Measurements from ENCODE around the gene WDR87.

Gene WDR87

DNA sequence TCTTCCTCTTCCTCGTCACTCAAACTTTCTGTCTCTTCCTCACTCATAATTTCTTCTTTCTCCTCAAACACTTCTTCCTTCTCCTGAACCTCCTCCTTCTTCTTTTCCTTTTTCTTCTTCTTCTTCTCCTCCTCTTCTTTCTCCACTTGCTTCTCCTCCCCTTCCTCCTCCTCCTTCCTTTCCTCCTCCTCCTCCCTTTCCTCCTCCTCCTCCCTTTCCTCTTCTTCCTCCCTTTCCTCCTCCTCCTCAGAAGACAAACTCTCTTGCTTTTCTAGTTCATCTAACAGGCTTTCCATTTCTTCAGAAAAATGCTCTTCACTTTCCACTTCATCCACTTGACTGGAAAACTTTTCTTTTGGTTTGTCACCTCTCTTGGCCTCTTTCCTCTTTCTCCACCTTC lies 19.8 kb downstream of the WDR87 start:
- DNase-seq (ENCODE audit: low read depth in 1 of 2, low spot score in 1 of 2) = no peak
- no peak for TF ChIP-seq SPI1 (IDR thresholded peaks at IDR 0.05; ENCODE audit: borderline replicate concordance, low read depth)
- no peak overlapping the region for H3K4me3 ChIP-seq (replicated peaks; ENCODE audit: insufficient read depth, low read length)
- H3K27ac ChIP-seq (replicated peaks) = no peak overlapping the region
- no peaks in the 10 kb centered on the region for H3K27me3 ChIP-seq (ENCODE audit: insufficient read depth, poor library complexity, severe bottlenecking)

- no peaks in the 10 kb centered on the region for H3K27me3 ChIP-seq (ENCODE audit: insufficient read depth, poor library complexity, severe bottlenecking)
- H3K27ac ChIP-seq (replicated peaks) = no peak overlapping the region
- H3K4me3 ChIP-seq (replicated peaks; ENCODE audit: insufficient read depth, low read length) = no peak overlapping the region
- DNase-seq (ENCODE audit: low read depth in 1 of 2, low spot score in 1 of 2) = no peak
- TF ChIP-seq, protein P1, sequence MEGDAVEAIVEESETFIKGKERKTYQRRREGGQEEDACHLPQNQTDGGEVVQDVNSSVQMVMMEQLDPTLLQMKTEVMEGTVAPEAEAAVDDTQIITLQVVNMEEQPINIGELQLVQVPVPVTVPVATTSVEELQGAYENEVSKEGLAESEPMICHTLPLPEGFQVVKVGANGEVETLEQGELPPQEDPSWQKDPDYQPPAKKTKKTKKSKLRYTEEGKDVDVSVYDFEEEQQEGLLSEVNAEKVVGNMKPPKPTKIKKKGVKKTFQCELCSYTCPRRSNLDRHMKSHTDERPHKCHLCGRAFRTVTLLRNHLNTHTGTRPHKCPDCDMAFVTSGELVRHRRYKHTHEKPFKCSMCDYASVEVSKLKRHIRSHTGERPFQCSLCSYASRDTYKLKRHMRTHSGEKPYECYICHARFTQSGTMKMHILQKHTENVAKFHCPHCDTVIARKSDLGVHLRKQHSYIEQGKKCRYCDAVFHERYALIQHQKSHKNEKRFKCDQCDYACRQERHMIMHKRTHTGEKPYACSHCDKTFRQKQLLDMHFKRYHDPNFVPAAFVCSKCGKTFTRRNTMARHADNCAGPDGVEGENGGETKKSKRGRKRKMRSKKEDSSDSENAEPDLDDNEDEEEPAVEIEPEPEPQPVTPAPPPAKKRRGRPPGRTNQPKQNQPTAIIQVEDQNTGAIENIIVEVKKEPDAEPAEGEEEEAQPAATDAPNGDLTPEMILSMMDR (IDR thresholded peaks at IDR 0.05; ENCODE audit: insufficient read depth, low read length) = no peak
- TF ChIP-seq GABPA (IDR thresholded peaks at IDR 0.05; ENCODE audit: low read depth) = no peak
- no peak for TF ChIP-seq SPI1 (IDR thresholded peaks at IDR 0.05; ENCODE audit: borderline replicate concordance, low read depth)
- TF ChIP-seq POLR2AphosphoS5 (IDR thresholded peaks at IDR 0.05; ENCODE audit: low read depth) = no peak
- TF ChIP-seq, protein P2, sequence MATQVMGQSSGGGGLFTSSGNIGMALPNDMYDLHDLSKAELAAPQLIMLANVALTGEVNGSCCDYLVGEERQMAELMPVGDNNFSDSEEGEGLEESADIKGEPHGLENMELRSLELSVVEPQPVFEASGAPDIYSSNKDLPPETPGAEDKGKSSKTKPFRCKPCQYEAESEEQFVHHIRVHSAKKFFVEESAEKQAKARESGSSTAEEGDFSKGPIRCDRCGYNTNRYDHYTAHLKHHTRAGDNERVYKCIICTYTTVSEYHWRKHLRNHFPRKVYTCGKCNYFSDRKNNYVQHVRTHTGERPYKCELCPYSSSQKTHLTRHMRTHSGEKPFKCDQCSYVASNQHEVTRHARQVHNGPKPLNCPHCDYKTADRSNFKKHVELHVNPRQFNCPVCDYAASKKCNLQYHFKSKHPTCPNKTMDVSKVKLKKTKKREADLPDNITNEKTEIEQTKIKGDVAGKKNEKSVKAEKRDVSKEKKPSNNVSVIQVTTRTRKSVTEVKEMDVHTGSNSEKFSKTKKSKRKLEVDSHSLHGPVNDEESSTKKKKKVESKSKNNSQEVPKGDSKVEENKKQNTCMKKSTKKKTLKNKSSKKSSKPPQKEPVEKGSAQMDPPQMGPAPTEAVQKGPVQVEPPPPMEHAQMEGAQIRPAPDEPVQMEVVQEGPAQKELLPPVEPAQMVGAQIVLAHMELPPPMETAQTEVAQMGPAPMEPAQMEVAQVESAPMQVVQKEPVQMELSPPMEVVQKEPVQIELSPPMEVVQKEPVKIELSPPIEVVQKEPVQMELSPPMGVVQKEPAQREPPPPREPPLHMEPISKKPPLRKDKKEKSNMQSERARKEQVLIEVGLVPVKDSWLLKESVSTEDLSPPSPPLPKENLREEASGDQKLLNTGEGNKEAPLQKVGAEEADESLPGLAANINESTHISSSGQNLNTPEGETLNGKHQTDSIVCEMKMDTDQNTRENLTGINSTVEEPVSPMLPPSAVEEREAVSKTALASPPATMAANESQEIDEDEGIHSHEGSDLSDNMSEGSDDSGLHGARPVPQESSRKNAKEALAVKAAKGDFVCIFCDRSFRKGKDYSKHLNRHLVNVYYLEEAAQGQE (IDR thresholded peaks at IDR 0.05; ENCODE audit: insufficient replicate concordance, low read depth) = no peak
Observed at GRCh38 chr19:37885392-37885791, 21.0 kb downstream of the WDR87 start.

DNA sequence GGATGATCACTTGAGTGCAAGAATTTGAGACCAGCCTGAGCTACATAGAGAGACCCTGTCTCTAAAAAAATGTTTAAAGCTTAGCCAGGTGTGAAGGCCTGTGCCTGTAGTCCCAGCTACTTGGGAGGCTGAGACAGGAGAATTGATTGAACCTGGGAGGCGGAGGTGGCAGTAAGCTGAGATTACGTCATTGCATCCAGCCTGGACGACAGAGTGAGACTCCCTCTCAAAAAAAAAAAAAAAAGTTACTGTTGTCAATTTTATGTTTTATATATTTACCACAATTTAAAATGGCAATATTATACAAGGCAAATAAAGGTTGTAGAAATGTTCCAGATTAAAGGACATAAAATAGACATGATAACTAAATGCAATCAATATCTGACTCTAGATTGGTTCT lies 29.2 kb downstream of the WDR87 start:
- Histone ChIP-seq H3K27ac (replicated peaks) (no peak overlapping the region), H3K27me3 (ENCODE audit: insufficient read depth, poor library complexity, severe bottlenecking) (no peaks in the 10 kb centered on the region), H3K4me3 (replicated peaks; ENCODE audit: insufficient read depth, low read length) (no peak overlapping the region)
- TF ChIP-seq, protein P1 (IDR thresholded peaks at IDR 0.05; ENCODE audit: insufficient read depth, low read length) = no peak
- no peak for TF ChIP-seq POLR2AphosphoS5 (IDR thresholded peaks at IDR 0.05; ENCODE audit: low read depth)
- no peak for TF ChIP-seq GABPA (IDR thresholded peaks at IDR 0.05; ENCODE audit: low read depth)
- TF ChIP-seq, protein P2 (IDR thresholded peaks at IDR 0.05; ENCODE audit: insufficient replicate concordance, low read depth) = no peak
- TF ChIP-seq SPI1 (IDR thresholded peaks at IDR 0.05; ENCODE audit: borderline replicate concordance, low read depth) = no peak
- no peak for DNase-seq (ENCODE audit: low read depth in 1 of 2, low spot score in 1 of 2)

- Histone ChIP-seq H3K27ac (replicated peaks) (no peak overlapping the region), H3K4me3 (replicated peaks; ENCODE audit: insufficient read depth, low read length) (no peak overlapping the region), H3K27me3 (ENCODE audit: insufficient read depth, poor library complexity, severe bottlenecking) (no peaks in the 10 kb centered on the region)
- no peak for DNase-seq (ENCODE audit: low read depth in 1 of 2, low spot score in 1 of 2)
- TF ChIP-seq, protein P2 (IDR thresholded peaks at IDR 0.05; ENCODE audit: insufficient replicate concordance, low read depth) = no peak
- TF ChIP-seq, protein P1 (IDR thresholded peaks at IDR 0.05; ENCODE audit: insufficient read depth, low read length) = no peak
- TF ChIP-seq GABPA (IDR thresholded peaks at IDR 0.05; ENCODE audit: low read depth) = no peak
Observed at GRCh38 chr19:37876032-37876431, 30.4 kb downstream of the WDR87 start.

Measured in HL-60 (cell line).